Measurements from ENCODE around the gene ADPRH. TPM values are rescaled to one million over a fixed set of nuclear protein-coding genes. Genes with fewer than 3 reads are reported as not detected.
"Not testable (repeated sequence)": the region's sequence is repeated elsewhere in the genome, so short reads cannot be mapped to it uniquely, and the experiment has no call there.

The ADPRH gene
- total RNA-seq, 1 donor from 2014 or later, result 2.6 TPM

GRCh38 chr3:119562307-119562961 lies 16.9 kb upstream of the ADPRH start:
- no peaks in the 10 kb centered on the region for H3K36me3 ChIP-seq (ENCODE audit: insufficient read depth, low read length)
- peaks cover 3% of the 10 kb centered on the region for H3K9me3 Mint-ChIP-seq (ENCODE audit: unreplicated experiment)
- no peak overlapping the region for H2AFZ ChIP-seq (ENCODE audit: low read depth, low read length)
- H3K79me2 ChIP-seq (ENCODE audit: insufficient read depth, low read length), result no peaks in the 10 kb centered on the region
- no peak overlapping the region for H3K27ac ChIP-seq (ENCODE audit: low read depth, low read length)
- H3K27me3 ChIP-seq (ENCODE audit: insufficient read depth, low read length), result peaks cover 2% of the 10 kb centered on the region
- no peak overlapping the region for H3K4me3 ChIP-seq (ENCODE audit: insufficient read depth, low read depth, low read length)
- no peaks in the 10 kb centered on the region for H3K36me3 Mint-ChIP-seq (ENCODE audit: low read depth, unreplicated experiment)
- H4K20me1 ChIP-seq (ENCODE audit: insufficient read depth, low read length), result no peaks in the 10 kb centered on the region
- no peaks in the 10 kb centered on the region for H3K4me1 ChIP-seq (ENCODE audit: insufficient read depth, low read length)
- no peak for FAIRE-seq
- peaks cover 9% of the 10 kb centered on the region for H3K27me3 Mint-ChIP-seq (ENCODE audit: low read depth, unreplicated experiment)
- DNase-seq (ENCODE audit: low read depth), result no peak
- TF ChIP-seq CTCF (IDR thresholded peaks at IDR 0.05; ENCODE audit: insufficient read depth, low read depth, low read length) (no peak), EZH2 (IDR thresholded peaks at IDR 0.05; ENCODE audit: insufficient read depth, low read length) (no peak)
- H3K9me3 ChIP-seq (ENCODE audit: insufficient read depth, low read depth, low read length), result no peaks in the 10 kb centered on the region
- no peaks in the 10 kb centered on the region for H3K4me1 Mint-ChIP-seq (ENCODE audit: low read depth, unreplicated experiment)
- H3K27ac Mint-ChIP-seq (ENCODE audit: unreplicated experiment), result no peak overlapping the region
- no peak overlapping the region for H3K4me2 ChIP-seq (ENCODE audit: low read length)
- H3K4me3 Mint-ChIP-seq (ENCODE audit: unreplicated experiment), result no peak overlapping the region
- no peak overlapping the region for H3K9ac ChIP-seq (ENCODE audit: low read length)

GRCh38 chr3:119563334-119563733 lies 16.0 kb upstream of the ADPRH start:
- not testable (repeated sequence) for H3K36me3 Mint-ChIP-seq (ENCODE audit: low read depth, unreplicated experiment); H3K4me2 ChIP-seq (ENCODE audit: low read length); H3K4me1 ChIP-seq (ENCODE audit: insufficient read depth, low read length); H3K27me3 ChIP-seq (ENCODE audit: insufficient read depth, low read length); H3K27me3 Mint-ChIP-seq (ENCODE audit: low read depth, unreplicated experiment); H3K27ac ChIP-seq (ENCODE audit: low read depth, low read length); FAIRE-seq; DNase-seq (ENCODE audit: low read depth); H3K9me3 ChIP-seq (ENCODE audit: insufficient read depth, low read depth, low read length); H2AFZ ChIP-seq (ENCODE audit: low read depth, low read length); H3K4me1 Mint-ChIP-seq (ENCODE audit: low read depth, unreplicated experiment); H3K9ac ChIP-seq (ENCODE audit: low read length); H3K27ac Mint-ChIP-seq (ENCODE audit: unreplicated experiment); H3K4me3 Mint-ChIP-seq (ENCODE audit: unreplicated experiment); H4K20me1 ChIP-seq (ENCODE audit: insufficient read depth, low read length); H3K36me3 ChIP-seq (ENCODE audit: insufficient read depth, low read length); H3K9me3 Mint-ChIP-seq (ENCODE audit: unreplicated experiment); H3K79me2 ChIP-seq (ENCODE audit: insufficient read depth, low read length); H3K4me3 ChIP-seq (ENCODE audit: insufficient read depth, low read depth, low read length)

DNA sequence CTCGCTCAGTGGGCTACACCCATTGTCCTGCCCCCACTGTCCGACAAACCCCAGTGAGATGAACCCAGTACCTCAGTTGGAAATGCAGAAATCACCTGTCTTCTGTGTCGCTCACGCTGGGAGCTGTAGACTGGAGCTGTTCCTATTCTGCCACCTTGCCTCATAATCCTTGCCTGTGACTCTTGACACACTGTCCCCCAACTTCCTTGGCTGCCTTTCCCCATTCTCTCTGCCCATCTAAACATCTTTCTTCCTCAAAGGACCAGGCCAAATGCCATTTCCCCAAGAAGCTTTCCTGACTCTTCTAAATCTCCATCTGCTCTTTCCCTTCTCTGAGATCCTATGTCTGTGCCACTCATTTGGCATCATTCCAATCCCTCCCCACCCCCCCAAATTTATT lies 10.1 kb upstream of the ADPRH start:
- Mint-ChIP-seq H3K4me1 (ENCODE audit: low read depth, unreplicated experiment) (no peaks in the 10 kb centered on the region), H3K4me3 (ENCODE audit: unreplicated experiment) (no peak overlapping the region), H3K27ac (ENCODE audit: unreplicated experiment) (no peak overlapping the region), H3K9me3 (ENCODE audit: unreplicated experiment) (peaks cover 6% of the 10 kb centered on the region), H3K36me3 (ENCODE audit: low read depth, unreplicated experiment) (no peaks in the 10 kb centered on the region), H3K27me3 (ENCODE audit: low read depth, unreplicated experiment) (peaks cover 7% of the 10 kb centered on the region)
- no peaks in the 10 kb centered on the region for H3K4me1 ChIP-seq (ENCODE audit: insufficient read depth, low read length)
- no peak overlapping the region for H3K27ac ChIP-seq (ENCODE audit: low read depth, low read length)
- no peak overlapping the region for H2AFZ ChIP-seq (ENCODE audit: low read depth, low read length)
- no peaks in the 10 kb centered on the region for H3K9me3 ChIP-seq (ENCODE audit: insufficient read depth, low read depth, low read length)
- H3K9ac ChIP-seq (ENCODE audit: low read length), result no peak overlapping the region
- TF ChIP-seq CTCF (IDR thresholded peaks at IDR 0.05; ENCODE audit: insufficient read depth, low read depth, low read length) (no peak), EZH2 (IDR thresholded peaks at IDR 0.05; ENCODE audit: insufficient read depth, low read length) (no peak)
- H3K36me3 ChIP-seq (ENCODE audit: insufficient read depth, low read length), result no peaks in the 10 kb centered on the region
- DNase-seq (ENCODE audit: low read depth), result no peak
- no peaks in the 10 kb centered on the region for H3K79me2 ChIP-seq (ENCODE audit: insufficient read depth, low read length)
- no peak overlapping the region for H3K4me3 ChIP-seq (ENCODE audit: insufficient read depth, low read depth, low read length)
- H4K20me1 ChIP-seq (ENCODE audit: insufficient read depth, low read length), result no peaks in the 10 kb centered on the region
- H3K4me2 ChIP-seq (ENCODE audit: low read length), result no peak overlapping the region
- no peaks in the 10 kb centered on the region for H3K27me3 ChIP-seq (ENCODE audit: insufficient read depth, low read length)
- no peak for FAIRE-seq
